Measurements from ENCODE around the gene PTMA. TPM values are rescaled to one million over a fixed set of nuclear protein-coding genes. Genes with fewer than 3 reads are reported as not detected.

Gene PTMA
- total RNA-seq, 1 experiment from 2014 or later, result 713 TPM

DNA sequence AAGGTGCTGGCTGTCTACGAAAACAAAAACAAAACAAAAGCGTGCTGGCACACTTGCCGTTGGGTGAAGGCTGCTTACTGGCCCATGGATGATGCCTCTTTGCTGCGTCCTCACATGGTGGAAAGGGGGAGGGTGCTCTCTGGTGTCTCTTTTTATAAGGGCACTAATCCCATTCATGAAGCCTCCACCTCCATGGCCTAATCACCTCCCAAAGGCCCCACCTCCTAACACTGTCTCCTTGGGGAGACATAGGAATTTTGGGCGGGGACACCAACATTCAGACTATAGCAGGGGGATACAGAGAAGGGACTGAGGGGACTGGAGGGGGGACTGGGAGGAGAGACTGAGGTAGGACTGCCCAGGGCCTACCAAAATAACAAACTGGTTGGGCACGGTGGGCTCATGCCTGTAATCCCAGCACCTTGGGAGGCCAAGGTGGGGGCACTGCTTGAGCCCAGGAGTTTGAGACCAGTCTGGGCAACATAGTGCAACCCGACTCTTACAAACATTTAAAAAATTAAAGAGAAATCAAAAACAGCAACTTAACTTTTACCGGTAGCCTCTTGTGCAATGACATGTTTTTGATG, 14.5 kb downstream of the PTMA start:
- no TSS peak for BruUV-seq (replicated peaks)
- no peaks in the 10 kb centered on the region for H3K27me3 Mint-ChIP-seq (ENCODE audit: insufficient read depth, unreplicated experiment)
- DNase-seq (ENCODE audit: unreplicated experiment), result no peak
- no peaks in the 10 kb centered on the region for H3K9me3 Mint-ChIP-seq (ENCODE audit: unreplicated experiment)
- POLR2A ChIA-PET, result no interaction called here
- intact Hi-C loops (cut with micrococcal nuclease), result no loop called here
- no peaks in the 10 kb centered on the region for H3K36me3 Mint-ChIP-seq (ENCODE audit: insufficient read depth, unreplicated experiment)
- no peaks in the 10 kb centered on the region for H3K4me1 Mint-ChIP-seq (ENCODE audit: insufficient read depth, unreplicated experiment)
- H3K4me3 Mint-ChIP-seq (ENCODE audit: unreplicated experiment), result no peak overlapping the region
- CTCF ChIA-PET, result no interaction called here
- no peak overlapping the region for H3K27ac Mint-ChIP-seq (ENCODE audit: low read depth, unreplicated experiment)
- TF ChIP-seq, protein P1, sequence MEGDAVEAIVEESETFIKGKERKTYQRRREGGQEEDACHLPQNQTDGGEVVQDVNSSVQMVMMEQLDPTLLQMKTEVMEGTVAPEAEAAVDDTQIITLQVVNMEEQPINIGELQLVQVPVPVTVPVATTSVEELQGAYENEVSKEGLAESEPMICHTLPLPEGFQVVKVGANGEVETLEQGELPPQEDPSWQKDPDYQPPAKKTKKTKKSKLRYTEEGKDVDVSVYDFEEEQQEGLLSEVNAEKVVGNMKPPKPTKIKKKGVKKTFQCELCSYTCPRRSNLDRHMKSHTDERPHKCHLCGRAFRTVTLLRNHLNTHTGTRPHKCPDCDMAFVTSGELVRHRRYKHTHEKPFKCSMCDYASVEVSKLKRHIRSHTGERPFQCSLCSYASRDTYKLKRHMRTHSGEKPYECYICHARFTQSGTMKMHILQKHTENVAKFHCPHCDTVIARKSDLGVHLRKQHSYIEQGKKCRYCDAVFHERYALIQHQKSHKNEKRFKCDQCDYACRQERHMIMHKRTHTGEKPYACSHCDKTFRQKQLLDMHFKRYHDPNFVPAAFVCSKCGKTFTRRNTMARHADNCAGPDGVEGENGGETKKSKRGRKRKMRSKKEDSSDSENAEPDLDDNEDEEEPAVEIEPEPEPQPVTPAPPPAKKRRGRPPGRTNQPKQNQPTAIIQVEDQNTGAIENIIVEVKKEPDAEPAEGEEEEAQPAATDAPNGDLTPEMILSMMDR (IDR thresholded peaks at IDR 0.05; ENCODE audit: unreplicated experiment), result no peak

DNA sequence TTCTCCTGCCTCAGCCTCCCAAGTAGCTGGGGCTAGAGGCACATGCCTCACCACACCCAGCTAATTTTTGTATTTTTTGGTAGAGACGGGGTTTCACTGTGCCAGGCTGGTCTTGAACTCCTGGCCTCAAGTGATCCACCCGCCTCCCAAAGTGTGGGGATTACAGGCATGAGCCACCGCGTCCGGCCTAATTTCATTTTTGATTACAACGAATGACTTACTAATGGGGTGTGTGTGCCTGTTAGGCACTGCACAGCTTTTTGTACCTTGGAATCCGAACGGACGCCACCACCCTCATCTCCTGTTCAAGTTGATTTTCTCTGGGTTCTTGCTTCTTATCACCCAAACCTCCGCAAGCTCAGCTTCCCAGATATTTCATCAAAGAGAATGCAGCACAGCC, 17.2 kb downstream of the PTMA start:
- Mint-ChIP-seq H3K27ac (ENCODE audit: low read depth, unreplicated experiment) (no peak overlapping the region), H3K27me3 (ENCODE audit: insufficient read depth, unreplicated experiment) (no peaks in the 10 kb centered on the region), H3K4me1 (ENCODE audit: insufficient read depth, unreplicated experiment) (no peaks in the 10 kb centered on the region), H3K4me3 (ENCODE audit: unreplicated experiment) (no peak overlapping the region), H3K36me3 (ENCODE audit: insufficient read depth, unreplicated experiment) (peaks cover 7% of the 10 kb centered on the region), H3K9me3 (ENCODE audit: unreplicated experiment) (no peaks in the 10 kb centered on the region)
- POLR2A ChIA-PET, result interaction anchor here (0.7 to 1.5 kb wide), 4 partner anchors 16 to 112 kb away, joined by 3 to 4 read pairs (median 4); partner anchors contain the start of gene PDE6D
- no TSS peak for BruUV-seq (replicated peaks)
- CTCF ChIA-PET, result interaction anchor here (0.7 to 3.3 kb wide), 5 partner anchors 10 to 847 kb away, joined by 3 to 31 read pairs (median 4); no protein-coding TSS in a partner anchor
- intact Hi-C loops (cut with micrococcal nuclease), result no loop called here
- TF ChIP-seq, protein P1 (IDR thresholded peaks at IDR 0.05; ENCODE audit: unreplicated experiment), result no peak
- DNase-seq (ENCODE audit: unreplicated experiment), result no peak

GRCh38 chr2:231726276-231726675, 18.0 kb downstream of the PTMA start:
- Mint-ChIP-seq H3K27me3 (ENCODE audit: insufficient read depth, unreplicated experiment) (no peaks in the 10 kb centered on the region), H3K4me3 (ENCODE audit: unreplicated experiment) (no peak overlapping the region), H3K27ac (ENCODE audit: low read depth, unreplicated experiment) (no peak overlapping the region), H3K9me3 (ENCODE audit: unreplicated experiment) (no peaks in the 10 kb centered on the region), H3K36me3 (ENCODE audit: insufficient read depth, unreplicated experiment) (peaks cover 7% of the 10 kb centered on the region), H3K4me1 (ENCODE audit: insufficient read depth, unreplicated experiment) (no peaks in the 10 kb centered on the region)
- ChIA-PET CTCF (interaction anchor here (0.7 to 3.3 kb wide), 5 partner anchors 11 to 848 kb away, joined by 3 to 31 read pairs (median 4); no protein-coding TSS in a partner anchor), POLR2A (interaction anchor here (0.8 to 1.3 kb wide), 2 partner anchors 59 to 113 kb away, joined by 3 read pairs; no protein-coding TSS in a partner anchor)
- no peak for DNase-seq (ENCODE audit: unreplicated experiment)
- intact Hi-C loops (cut with micrococcal nuclease), result no loop called here
- no TSS peak for BruUV-seq (replicated peaks)
- TF ChIP-seq, protein P1 (IDR thresholded peaks at IDR 0.05; ENCODE audit: unreplicated experiment), result no peak

DNA sequence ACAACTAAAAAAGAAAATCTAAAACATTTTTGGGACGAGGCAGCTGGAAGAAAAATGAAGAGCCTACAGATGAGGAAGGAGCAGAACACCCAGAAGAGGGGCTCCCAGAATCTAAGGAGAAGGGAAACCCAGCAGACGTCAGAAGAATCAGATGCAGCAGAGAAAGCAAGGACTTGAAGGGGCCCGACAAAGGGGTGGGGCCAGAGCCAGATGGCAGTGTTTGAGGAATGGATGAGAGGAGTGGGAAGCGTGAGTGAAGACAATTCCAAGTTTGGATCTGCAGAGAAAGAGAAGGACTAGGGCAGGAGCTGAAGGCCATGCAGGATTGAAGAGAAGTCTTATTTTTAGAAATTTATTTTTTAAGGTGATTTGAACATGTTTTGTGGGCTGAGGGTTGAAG, 19.3 kb downstream of the PTMA start:
- Mint-ChIP-seq H3K27ac (ENCODE audit: low read depth, unreplicated experiment) (no peak overlapping the region), H3K4me1 (ENCODE audit: insufficient read depth, unreplicated experiment) (no peaks in the 10 kb centered on the region), H3K4me3 (ENCODE audit: unreplicated experiment) (no peak overlapping the region), H3K36me3 (ENCODE audit: insufficient read depth, unreplicated experiment) (peaks cover 14% of the 10 kb centered on the region), H3K9me3 (ENCODE audit: unreplicated experiment) (no peaks in the 10 kb centered on the region), H3K27me3 (ENCODE audit: insufficient read depth, unreplicated experiment) (no peaks in the 10 kb centered on the region)
- ChIA-PET CTCF (interaction anchor here (1.3 to 2.2 kb wide), 2 partner anchors 13 to 52 kb away, joined by 7 to 11 read pairs; no protein-coding TSS in a partner anchor), POLR2A (interaction anchor here (0.6 to 1.4 kb wide), 2 partner anchors 22 to 116 kb away, joined by 3 read pairs; no protein-coding TSS in a partner anchor)
- no TSS peak for BruUV-seq (replicated peaks)
- TF ChIP-seq, protein P1 (IDR thresholded peaks at IDR 0.05; ENCODE audit: unreplicated experiment), result no peak
- DNase-seq (ENCODE audit: unreplicated experiment), result no peak
- intact Hi-C loops (cut with micrococcal nuclease), result no loop called here

All from MCF 10A (cell line).